ENCODE results near the gene SSMEM1. TPM values are rescaled to one million over a fixed set of nuclear protein-coding genes. Genes with fewer than 3 reads are reported as not detected.
A peak's percentile ranks its signal among the peaks of the same experiment; 100 is the strongest.
"Not testable (repeated sequence)": the region's sequence is repeated elsewhere in the genome, so short reads cannot be mapped to it uniquely, and the experiment has no call there.

The SSMEM1 gene
- total and polyA plus RNA-seq, 12 donors: 0.06 to 0.13 TPM; not detected in 10

DNA sequence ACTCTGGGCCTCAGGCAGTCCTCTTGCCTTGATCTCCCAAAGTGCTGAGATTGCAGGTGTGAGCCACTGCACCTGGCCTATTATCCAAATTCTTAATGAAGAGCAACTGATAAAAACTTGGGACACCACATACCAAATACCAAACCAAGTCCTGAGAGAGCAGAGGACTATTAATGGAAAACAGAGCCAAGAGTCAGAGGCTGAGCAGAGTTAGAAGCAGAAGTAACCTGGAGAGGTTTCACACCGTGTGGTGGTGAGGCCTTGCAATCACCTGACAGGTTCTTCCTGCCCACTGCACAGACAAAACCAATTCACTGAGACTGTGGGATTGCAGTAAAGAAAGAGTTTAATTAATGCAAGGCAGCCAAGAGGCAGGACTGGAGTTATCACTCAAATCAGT, 16.0 kb downstream of the SSMEM1 start:
- TF ChIP-seq POLR2A (IDR thresholded peaks at IDR 0.05): no peak
- TF ChIP-seq, protein P1, sequence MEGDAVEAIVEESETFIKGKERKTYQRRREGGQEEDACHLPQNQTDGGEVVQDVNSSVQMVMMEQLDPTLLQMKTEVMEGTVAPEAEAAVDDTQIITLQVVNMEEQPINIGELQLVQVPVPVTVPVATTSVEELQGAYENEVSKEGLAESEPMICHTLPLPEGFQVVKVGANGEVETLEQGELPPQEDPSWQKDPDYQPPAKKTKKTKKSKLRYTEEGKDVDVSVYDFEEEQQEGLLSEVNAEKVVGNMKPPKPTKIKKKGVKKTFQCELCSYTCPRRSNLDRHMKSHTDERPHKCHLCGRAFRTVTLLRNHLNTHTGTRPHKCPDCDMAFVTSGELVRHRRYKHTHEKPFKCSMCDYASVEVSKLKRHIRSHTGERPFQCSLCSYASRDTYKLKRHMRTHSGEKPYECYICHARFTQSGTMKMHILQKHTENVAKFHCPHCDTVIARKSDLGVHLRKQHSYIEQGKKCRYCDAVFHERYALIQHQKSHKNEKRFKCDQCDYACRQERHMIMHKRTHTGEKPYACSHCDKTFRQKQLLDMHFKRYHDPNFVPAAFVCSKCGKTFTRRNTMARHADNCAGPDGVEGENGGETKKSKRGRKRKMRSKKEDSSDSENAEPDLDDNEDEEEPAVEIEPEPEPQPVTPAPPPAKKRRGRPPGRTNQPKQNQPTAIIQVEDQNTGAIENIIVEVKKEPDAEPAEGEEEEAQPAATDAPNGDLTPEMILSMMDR (IDR thresholded peaks at IDR 0.05): no peak
- intact Hi-C loops (cut with DNase I): no loop called here
- 25 to 97% (median 69%) methylated on average over 1 of the region's 1 CpG for WGBS, 4 donors
- no peak overlapping the region for H3K27ac ChIP-seq
- H3K4me3 ChIP-seq: no peak overlapping the region
- H3K36me3 ChIP-seq (replicated peaks in 1 of 2): no peaks in the 10 kb centered on the region
- no peaks in the 10 kb centered on the region for H3K4me1 ChIP-seq (replicated peaks in 1 of 2)
- no peaks in the 10 kb centered on the region for H3K9me3 ChIP-seq (replicated peaks in 1 of 3)
- no peak for DNase-seq
- no peaks in the 10 kb centered on the region for H3K27me3 ChIP-seq

GRCh38 chr7:130224210-130224609, 16.6 kb downstream of the SSMEM1 start:
- Histone ChIP-seq H3K4me1 (replicated peaks in 1 of 2) (no peaks in the 10 kb centered on the region), H3K9me3 (replicated peaks in 1 of 3) (no peaks in the 10 kb centered on the region), H3K27ac (no peak overlapping the region), H3K4me3 (no peak overlapping the region), H3K36me3 (replicated peaks in 1 of 2) (no peaks in the 10 kb centered on the region), H3K27me3 (no peaks in the 10 kb centered on the region)
- intact Hi-C loops (cut with DNase I): no loop called here
- TF ChIP-seq POLR2A (IDR thresholded peaks at IDR 0.05): no peak
- TF ChIP-seq, protein P1 (IDR thresholded peaks at IDR 0.05): no peak
- 88 to 97% (median 92%) methylated on average over 5 of the region's 5 CpGs for WGBS, 4 donors
- DNase-seq: no peak

DNA sequence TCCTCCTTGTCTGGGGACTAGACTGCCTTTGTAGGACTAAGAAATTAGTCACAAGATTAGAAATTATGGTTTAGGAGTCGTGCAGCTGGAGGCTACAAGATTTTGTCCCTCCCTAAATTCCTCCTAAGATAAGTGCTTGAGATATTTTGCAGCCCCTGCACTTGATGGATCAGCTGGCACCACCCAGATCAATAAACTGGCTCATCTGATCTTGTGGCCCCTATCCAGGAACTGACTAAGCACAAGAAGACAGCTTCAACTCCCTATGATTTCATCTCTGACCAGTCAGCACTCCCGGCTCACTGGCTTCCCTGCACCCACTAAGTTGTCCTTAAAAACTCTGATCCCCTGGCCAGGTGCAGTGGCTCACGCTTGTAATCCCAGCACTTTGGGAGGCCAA, 17.3 kb downstream of the SSMEM1 start:
- 44 to 64% (median 53%) methylated on average over 3 of the region's 3 CpGs for WGBS, 4 donors
- H3K27me3 ChIP-seq; H3K4me1 ChIP-seq (replicated peaks in 1 of 2); H3K4me3 ChIP-seq; H3K36me3 ChIP-seq (replicated peaks in 1 of 2); H3K9me3 ChIP-seq (replicated peaks in 1 of 3); H3K27ac ChIP-seq; intact Hi-C loops (cut with DNase I): not testable (repeated sequence)
- DNase-seq: peak in 5 of 7 donors; percentile 26 to 54 (median 50)

GRCh38 chr7:130226333-130226732, 18.7 kb downstream of the SSMEM1 start:
- WGBS, 4 donors: 96 to 100% (median 100%) methylated on average over 1 of the region's 1 CpG
- no peak for TF ChIP-seq POLR2A (IDR thresholded peaks at IDR 0.05)
- TF ChIP-seq, protein P1 (IDR thresholded peaks at IDR 0.05): no peak
- intact Hi-C loops (cut with DNase I): no loop called here

GRCh38 chr7:130227883-130228575, 20.4 kb downstream of the SSMEM1 start:
- Histone ChIP-seq H3K27me3 (no peaks in the 10 kb centered on the region), H3K4me3 (no peak overlapping the region), H3K4me1 (replicated peaks in 1 of 2) (no peaks in the 10 kb centered on the region), H3K27ac (no peak overlapping the region), H3K9me3 (replicated peaks in 1 of 3) (no peaks in the 10 kb centered on the region), H3K36me3 (replicated peaks in 1 of 2) (no peaks in the 10 kb centered on the region)
- DNase-seq: no peak
- TF ChIP-seq, protein P1 (IDR thresholded peaks at IDR 0.05): no peak
- TF ChIP-seq POLR2A (IDR thresholded peaks at IDR 0.05): no peak
- intact Hi-C loops (cut with DNase I): no loop called here
- WGBS, 4 donors: 55 to 83% (median 69%) methylated on average over 1 of the region's 1 CpG

More at GRCh38 chr7:130226333-130226732, 18.7 kb downstream of the SSMEM1 start:
- Histone ChIP-seq H3K4me1 (replicated peaks in 1 of 2) (no peaks in the 10 kb centered on the region), H3K27ac (no peak overlapping the region), H3K4me3 (no peak overlapping the region), H3K9me3 (replicated peaks in 1 of 3) (no peaks in the 10 kb centered on the region), H3K36me3 (replicated peaks in 1 of 2) (no peaks in the 10 kb centered on the region), H3K27me3 (no peaks in the 10 kb centered on the region)
- no peak for DNase-seq
